RWPE2 (cell line): ENCODE results near the gene KCNH5.

Experiments used
- ATAC-seq: fragments of 200-7000 bp; cut with Tn5 transposase; 3 replicates; pipeline ENCODE4 v1.9.1; 2021; ENCODE audit warnings: low read depth
- DNase-seq: peaks from one replicate; pipeline ENCODE4 v3.0.0-alpha.2; 2020; ENCODE audit warnings: low spot score
- H3K27ac ChIP-seq: fragments of 450-650 bp; 2 replicates; pipeline ENCODE4 v1.5.1; 2017; ENCODE audit warnings: mild to moderate bottlenecking; ENCODE audit not compliant: poor library complexity, severe bottlenecking
- H3K27me3 ChIP-seq: fragments of 250-450 bp; sonication (Bioruptor Pico); 2 replicates; pipeline ENCODE4 v1.5.1; 2021; ENCODE audit warnings: mild to moderate bottlenecking, moderate library complexity; ENCODE audit not compliant: insufficient read depth, poor library complexity, severe bottlenecking
- H3K36me3 ChIP-seq: fragments of 250-450 bp; sonication (Bioruptor Pico); 2 replicates; pipeline ENCODE4 v1.5.1; 2020; ENCODE audit warnings: low read depth, mild to moderate bottlenecking, moderate library complexity
- H3K4me1 ChIP-seq: fragments of 250-450 bp; sonication (Bioruptor Pico); 2 replicates; pipeline ENCODE4 v1.5.1; 2021; ENCODE audit warnings: mild to moderate bottlenecking, moderate library complexity; ENCODE audit not compliant: insufficient read depth, poor library complexity, severe bottlenecking
- H3K4me3 ChIP-seq: fragments of 250-450 bp; sonication (Bioruptor Pico); 2 replicates; pipeline ENCODE4 v1.5.1; 2021; ENCODE audit warnings: mild to moderate bottlenecking, moderate library complexity; ENCODE audit not compliant: severe bottlenecking
- H3K9me3 ChIP-seq: fragments of 250-450 bp; sonication (Bioruptor Pico); 2 replicates; pipeline ENCODE4 v1.5.1; 2021; ENCODE audit warnings: mild to moderate bottlenecking, moderate library complexity; ENCODE audit not compliant: severe bottlenecking
- TF ChIP-seq, protein P1 (sequence below): fragments of 450-650 bp; IDR thresholded peaks from one replicate; pipeline ENCODE4 v1.5.1; 2017; ENCODE audit warnings: mild to moderate bottlenecking, moderate library complexity; ENCODE audit not compliant: poor library complexity, severe bottlenecking

Gene KCNH5

DNA sequence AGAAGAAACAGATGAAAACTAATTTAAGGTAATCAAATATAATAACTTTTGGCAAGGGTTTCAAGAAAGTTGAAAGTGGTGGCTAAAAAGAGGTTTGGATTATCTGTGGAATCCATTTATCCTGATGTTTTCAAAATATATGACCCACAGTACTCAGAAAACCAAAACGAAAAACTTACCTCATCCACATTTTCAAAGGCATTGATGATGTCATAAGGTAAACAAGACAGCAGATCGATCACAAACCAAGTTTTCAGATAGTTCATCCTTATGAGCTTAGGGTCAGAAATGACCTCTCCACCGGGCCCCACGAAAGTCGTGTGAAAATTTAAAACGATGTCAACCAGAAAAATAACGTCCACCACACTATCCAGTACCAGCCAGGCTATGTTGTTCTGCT is 64.6 kb downstream of the KCNH5 start:
- H3K4me1 ChIP-seq: no peaks in the 10 kb centered on the region
- no peaks in the 10 kb centered on the region for H3K36me3 ChIP-seq
- TF ChIP-seq, protein P1, sequence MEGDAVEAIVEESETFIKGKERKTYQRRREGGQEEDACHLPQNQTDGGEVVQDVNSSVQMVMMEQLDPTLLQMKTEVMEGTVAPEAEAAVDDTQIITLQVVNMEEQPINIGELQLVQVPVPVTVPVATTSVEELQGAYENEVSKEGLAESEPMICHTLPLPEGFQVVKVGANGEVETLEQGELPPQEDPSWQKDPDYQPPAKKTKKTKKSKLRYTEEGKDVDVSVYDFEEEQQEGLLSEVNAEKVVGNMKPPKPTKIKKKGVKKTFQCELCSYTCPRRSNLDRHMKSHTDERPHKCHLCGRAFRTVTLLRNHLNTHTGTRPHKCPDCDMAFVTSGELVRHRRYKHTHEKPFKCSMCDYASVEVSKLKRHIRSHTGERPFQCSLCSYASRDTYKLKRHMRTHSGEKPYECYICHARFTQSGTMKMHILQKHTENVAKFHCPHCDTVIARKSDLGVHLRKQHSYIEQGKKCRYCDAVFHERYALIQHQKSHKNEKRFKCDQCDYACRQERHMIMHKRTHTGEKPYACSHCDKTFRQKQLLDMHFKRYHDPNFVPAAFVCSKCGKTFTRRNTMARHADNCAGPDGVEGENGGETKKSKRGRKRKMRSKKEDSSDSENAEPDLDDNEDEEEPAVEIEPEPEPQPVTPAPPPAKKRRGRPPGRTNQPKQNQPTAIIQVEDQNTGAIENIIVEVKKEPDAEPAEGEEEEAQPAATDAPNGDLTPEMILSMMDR: no peak
- ATAC-seq (no peak), DNase-seq (no peak)
- H3K9me3 ChIP-seq: no peaks in the 10 kb centered on the region
- no peak overlapping the region for H3K27ac ChIP-seq
- H3K27me3 ChIP-seq: no peaks in the 10 kb centered on the region
- H3K4me3 ChIP-seq: no peak overlapping the region

DNA sequence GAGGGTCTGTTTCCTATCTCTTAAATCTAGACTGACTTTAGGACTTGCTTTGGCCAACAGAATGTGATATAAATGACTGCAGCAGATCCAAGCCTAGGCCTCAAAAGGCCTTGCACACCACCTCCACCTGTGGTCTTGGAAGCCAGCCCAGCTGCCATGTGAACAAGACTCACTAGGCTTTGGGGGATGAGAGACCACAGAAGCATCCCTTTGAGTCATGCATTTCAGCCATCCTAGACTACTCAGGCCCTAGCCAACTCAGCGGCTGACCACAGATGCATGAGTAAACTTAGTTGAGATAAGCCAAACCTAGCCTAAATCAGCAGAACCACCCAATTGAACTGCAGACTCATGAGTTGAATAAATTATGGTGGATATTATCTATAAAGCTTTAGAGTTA is 87.7 kb downstream of the KCNH5 start:
- TF ChIP-seq, protein P1: no peak
- Histone ChIP-seq H3K27me3 (no peaks in the 10 kb centered on the region), H3K4me3 (no peak overlapping the region), H3K36me3 (no peaks in the 10 kb centered on the region), H3K27ac (no peak overlapping the region), H3K4me1 (peaks cover 5% of the 10 kb centered on the region), H3K9me3 (no peaks in the 10 kb centered on the region)
- ATAC-seq (peak; percentile 100), DNase-seq (peak; percentile 91)

DNA sequence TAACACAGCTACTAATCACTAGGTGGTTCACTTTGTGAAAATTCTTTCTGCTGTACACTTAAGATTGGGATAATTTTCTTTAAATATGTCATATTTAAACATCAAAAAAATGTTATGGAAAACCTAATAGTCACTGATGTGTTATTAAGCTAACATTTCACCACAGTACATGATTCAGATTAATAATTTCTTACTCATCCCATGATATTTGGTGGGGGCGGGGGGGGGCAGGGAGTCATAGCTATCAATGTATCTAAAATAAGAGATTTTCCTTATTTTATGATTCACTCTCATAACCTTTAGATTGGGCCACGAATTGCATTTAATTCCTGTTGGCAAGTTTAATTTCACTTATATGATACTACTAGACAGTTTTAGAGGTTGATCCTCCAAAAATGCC is 88.8 kb downstream of the KCNH5 start:
- ATAC-seq: no peak
- peaks cover 5% of the 10 kb centered on the region for H3K4me1 ChIP-seq
- DNase-seq: no peak
- TF ChIP-seq, protein P1: no peak
- no peaks in the 10 kb centered on the region for H3K9me3 ChIP-seq
- H3K27me3 ChIP-seq: no peaks in the 10 kb centered on the region
- H3K36me3 ChIP-seq: no peaks in the 10 kb centered on the region
- no peak overlapping the region for H3K4me3 ChIP-seq
- H3K27ac ChIP-seq: peak overlapping the region; percentile 10

DNA sequence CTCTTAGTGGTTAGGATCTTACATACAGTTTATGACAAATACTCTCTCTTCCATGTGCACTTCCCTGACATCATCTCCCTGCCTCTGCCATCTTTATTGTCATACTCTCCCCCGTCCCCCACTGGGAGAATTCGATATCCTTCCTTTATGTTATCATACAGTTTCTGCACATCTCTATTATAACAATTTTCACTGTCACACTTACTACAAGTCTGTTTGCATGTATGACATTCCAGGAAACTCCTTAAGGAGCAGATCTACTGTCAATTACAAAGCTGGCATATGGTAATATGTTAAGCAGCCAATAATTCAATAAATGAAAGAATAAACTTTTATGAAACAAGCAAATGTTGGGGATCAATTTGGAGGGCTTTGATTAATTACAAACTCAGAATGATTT is 91.1 kb downstream of the KCNH5 start:
- DNase-seq (no peak), ATAC-seq (no peak)

DNA sequence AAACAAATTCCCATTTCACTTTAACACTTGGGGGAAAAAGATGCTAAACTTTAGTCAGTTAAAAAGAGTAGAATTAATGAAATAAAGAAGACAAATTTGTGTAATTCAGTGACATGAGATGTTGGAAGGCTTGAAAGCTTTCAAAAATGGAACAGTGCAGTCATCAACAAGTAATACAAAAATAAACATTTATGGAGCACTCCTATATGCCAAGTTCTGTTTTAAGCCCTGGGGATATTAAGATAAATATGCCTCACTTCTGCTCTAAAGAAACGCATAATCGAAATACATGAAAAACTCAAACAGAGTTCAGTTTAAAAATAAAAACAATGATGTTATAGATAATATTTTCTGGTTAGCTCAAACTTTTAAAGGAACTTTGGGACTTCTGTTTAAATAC is 93.0 kb downstream of the KCNH5 start:
- ATAC-seq: no peak
- peaks cover 5% of the 10 kb centered on the region for H3K4me1 ChIP-seq
- TF ChIP-seq, protein P1: no peak
- no peak overlapping the region for H3K4me3 ChIP-seq
- no peaks in the 10 kb centered on the region for H3K36me3 ChIP-seq
- no peak overlapping the region for H3K27ac ChIP-seq
- DNase-seq: no peak
- no peaks in the 10 kb centered on the region for H3K9me3 ChIP-seq
- no peaks in the 10 kb centered on the region for H3K27me3 ChIP-seq

More for the DNA sequence above, 91.1 kb downstream of the KCNH5 start:
- no peaks in the 10 kb centered on the region for H3K27me3 ChIP-seq
- no peaks in the 10 kb centered on the region for H3K36me3 ChIP-seq
- no peaks in the 10 kb centered on the region for H3K9me3 ChIP-seq
- TF ChIP-seq, protein P1: no peak
- no peak overlapping the region for H3K4me3 ChIP-seq
- H3K27ac ChIP-seq: no peak overlapping the region
- H3K4me1 ChIP-seq: peaks cover 5% of the 10 kb centered on the region
